SU-DHL-6 (cell line): ENCODE results near the gene GGACT.

Experiments
- H2AFZ ChIP-seq: fragments of 200-600 bp; sonication (generic); 2 replicates; pipeline ENCODE4 v1.6.1; 2014; ENCODE audit warnings: low read depth, mild to moderate bottlenecking, moderate library complexity, mixed read lengths, antibody characterized with exemption, low read length; ENCODE audit not compliant: severe bottlenecking
- H3F3A ChIP-seq: fragments of 200-600 bp; shearing (Covaris generic); 2 replicates; pipeline ENCODE4 v1.6.0; 2016; ENCODE audit warnings: antibody characterized with exemption, mild to moderate bottlenecking; ENCODE audit not compliant: insufficient read depth
- H3K27ac ChIP-seq: fragments of 200-600 bp; sonication (generic); 2 replicates; pipeline ENCODE4 v1.5.1; 2016; ENCODE audit warnings: low read depth, mild to moderate bottlenecking, low read length, moderate library complexity, mixed read lengths
- H3K27me3 ChIP-seq: fragments of 200-600 bp; sonication (generic), shearing (Covaris generic); 2 replicates; pipeline ENCODE4 v1.6.0; 2014; ENCODE audit warnings: mild to moderate bottlenecking, low read length
- H3K36me3 ChIP-seq: fragments of 200-600 bp; sonication (generic); 2 replicates; pipeline ENCODE4 v1.6.1; 2014; ENCODE audit warnings: mild to moderate bottlenecking, low read length, mixed read lengths
- H3K4me2 ChIP-seq: fragments of 300-600, 200-600 bp; shearing (Covaris generic), sonication (generic); 2 replicates; pipeline ENCODE4 v1.6.0; 2014; ENCODE audit warnings: low read length, low read depth, mild to moderate bottlenecking; ENCODE audit not compliant: poor library complexity, severe bottlenecking
- H3K4me3 ChIP-seq: fragments of 200-600 bp; sonication (generic); 2 replicates; pipeline ENCODE4 v1.5.1; 2014; ENCODE audit warnings: antibody characterized with exemption, low read length, mild to moderate bottlenecking, mixed read lengths; ENCODE audit not compliant: insufficient read depth, poor library complexity, severe bottlenecking
- H3K79me2 ChIP-seq: fragments of 200-600 bp; sonication (generic); 2 replicates; pipeline ENCODE4 v1.6.1; 2014; ENCODE audit warnings: mild to moderate bottlenecking, low read length, moderate library complexity; ENCODE audit not compliant: insufficient read depth
- H3K9ac ChIP-seq: fragments of 200-600 bp; sonication (generic); 2 replicates; pipeline ENCODE4 v1.7.0; 2014; ENCODE audit warnings: mild to moderate bottlenecking, low read length
- H3K9me2 ChIP-seq: fragments of 200-600 bp; sonication (generic); replicated peaks from 2 replicates; pipeline ENCODE4 v1.6.1; 2014; ENCODE audit warnings: low read length; ENCODE audit not compliant: insufficient read depth
- H3K9me3 ChIP-seq: fragments of 200-600 bp; sonication (generic); 2 replicates; pipeline ENCODE4 v1.6.1; 2014; ENCODE audit warnings: low read length, mixed read lengths; ENCODE audit not compliant: insufficient read depth
- H4K20me1 ChIP-seq: fragments of 200-600 bp; sonication (generic); 2 replicates; pipeline ENCODE4 v1.6.1; 2014; ENCODE audit warnings: low read depth, mild to moderate bottlenecking, antibody characterized with exemption, low read length, moderate library complexity, mixed read lengths
- CTCF ChIP-seq: fragments of 200-600 bp; sonication (generic); IDR thresholded peaks from one replicate; pipeline ENCODE4 v1.5.1; 2017; ENCODE audit warnings: antibody characterized with exemption, mild to moderate bottlenecking, low read length, moderate library complexity; ENCODE audit not compliant: insufficient read depth, poor library complexity, severe bottlenecking
- EZH2phosphoT487 ChIP-seq: fragments of 200-600 bp; sonication (generic), shearing (Covaris generic); conservative IDR thresholded peaks from 2 replicates; pipeline ENCODE4 v1.6.1; 2018; ENCODE audit warnings: mild to moderate bottlenecking, antibody characterized with exemption, low read length, moderate library complexity, mixed read lengths

The GGACT gene

GRCh38 chr13:100602493-100603111, 14.0 kb upstream of the GGACT start:
- TF ChIP-seq CTCF = no peak
- TF ChIP-seq EZH2phosphoT487 = no peak
- no peaks in the 10 kb centered on the region for H3K36me3 ChIP-seq

GRCh38 chr13:100601716-100602115, 13.1 kb upstream of the GGACT start:
- no peaks in the 10 kb centered on the region for H4K20me1 ChIP-seq
- no peaks in the 10 kb centered on the region for H3K27me3 ChIP-seq
- no peaks in the 10 kb centered on the region for H3K9me3 ChIP-seq
- H3F3A ChIP-seq = no peaks in the 10 kb centered on the region
- no peaks in the 10 kb centered on the region for H3K9me2 ChIP-seq
- H3K4me2 ChIP-seq = no peak overlapping the region
- no peak overlapping the region for H3K4me3 ChIP-seq
- H2AFZ ChIP-seq = no peak overlapping the region
- no peak for TF ChIP-seq EZH2phosphoT487
- no peak for TF ChIP-seq CTCF
- no peaks in the 10 kb centered on the region for H3K36me3 ChIP-seq
- H3K79me2 ChIP-seq = no peaks in the 10 kb centered on the region
- H3K27ac ChIP-seq = no peak overlapping the region
- no peak overlapping the region for H3K9ac ChIP-seq

More at GRCh38 chr13:100602493-100603111, 14.0 kb upstream of the GGACT start:
- no peak overlapping the region for H3K9ac ChIP-seq
- H3K27ac ChIP-seq = no peak overlapping the region
- no peak overlapping the region for H3K4me2 ChIP-seq
- H3K27me3 ChIP-seq = no peaks in the 10 kb centered on the region
- H3K9me3 ChIP-seq = no peaks in the 10 kb centered on the region
- H3F3A ChIP-seq = no peaks in the 10 kb centered on the region
- H3K4me3 ChIP-seq = no peak overlapping the region
- H2AFZ ChIP-seq = no peak overlapping the region
- no peaks in the 10 kb centered on the region for H3K9me2 ChIP-seq
- H4K20me1 ChIP-seq = no peaks in the 10 kb centered on the region
- H3K79me2 ChIP-seq = no peaks in the 10 kb centered on the region

GRCh38 chr13:100600915-100601314, 12.3 kb upstream of the GGACT start:
- Histone ChIP-seq H3K79me2 (no peaks in the 10 kb centered on the region), H4K20me1 (no peaks in the 10 kb centered on the region), H3K4me3 (no peak overlapping the region), H3F3A (no peaks in the 10 kb centered on the region), H3K27me3 (no peaks in the 10 kb centered on the region), H3K27ac (no peak overlapping the region), H3K9me2 (no peaks in the 10 kb centered on the region), H3K9me3 (no peaks in the 10 kb centered on the region), H3K4me2 (no peak overlapping the region), H3K9ac (no peak overlapping the region), H2AFZ (no peak overlapping the region), H3K36me3 (no peaks in the 10 kb centered on the region)
- no peak for TF ChIP-seq CTCF
- TF ChIP-seq EZH2phosphoT487 = no peak
